Left forelimb (tissue), 1 donor: ENCODE measurements around the gene ZFP57.

Experiments
- DNase-seq: peaks from one replicate; pipeline ENCODE4 v3.0.0-alpha.2; 2018; ENCODE audit warnings: low spot score

The ZFP57 gene

GRCh38 chr6:29680904-29681303, at the start of gene ZFP57:
Gene ZFP57, minus strand, starts transcription at chr6:29681152. Its CDS starts 4,149 bp downstream, at chr6:29677003.
- no peak for DNase-seq

- no peak for DNase-seq
These were observed 49.7 kb upstream of the ZFP57 start for GRCh38 chr6:29730575-29731126.

GRCh38 chr6:29729774-29730328, 48.9 kb upstream of the ZFP57 start:
- DNase-seq, result no peak

GRCh38 chr6:29728875-29729270, 47.9 kb upstream of the ZFP57 start:
- DNase-seq, result no peak

- no peak for DNase-seq
These were observed 47.4 kb upstream of the ZFP57 start for GRCh38 chr6:29728173-29728874.

GRCh38 chr6:29727637-29728036, 46.7 kb upstream of the ZFP57 start:
- no peak for DNase-seq

GRCh38 chr6:29726571-29727194, 45.7 kb upstream of the ZFP57 start:
- no peak for DNase-seq

GRCh38 chr6:29726001-29726400, 45.0 kb upstream of the ZFP57 start:
- DNase-seq, result no peak

GRCh38 chr6:29724937-29725869, 44.3 kb upstream of the ZFP57 start:
- DNase-seq, result no peak

- DNase-seq, result no peak
These were observed 43.0 kb upstream of the ZFP57 start for GRCh38 chr6:29723666-29724588.

- no peak for DNase-seq
These were observed 42.3 kb upstream of the ZFP57 start, which contains the start of gene HLA-F for GRCh38 chr6:29723262-29723665. Gene HLA-F, plus strand, starts transcription at chr6:29723434. Its CDS starts 30 bp downstream, at chr6:29723464.

GRCh38 chr6:29720863-29721262, 39.9 kb upstream of the ZFP57 start:
- no peak for DNase-seq

GRCh38 chr6:29710281-29710941, 29.5 kb upstream of the ZFP57 start:
- DNase-seq, result no peak

GRCh38 chr6:29709188-29709587, 28.2 kb upstream of the ZFP57 start:
- no peak for DNase-seq

- DNase-seq, result no peak
These were observed 27.7 kb upstream of the ZFP57 start for GRCh38 chr6:29708432-29709179.

- DNase-seq, result no peak
These were observed 24.7 kb upstream of the ZFP57 start for GRCh38 chr6:29705389-29706231.

- no peak for DNase-seq
These were observed 21.7 kb upstream of the ZFP57 start for GRCh38 chr6:29702519-29703103.
